Globus pallidus (tissue), 1 donor: ENCODE measurements around the gene MED26.

Experiments
- DNase-seq: peaks from one replicate; pipeline ENCODE4 v3.0.0-alpha.2; 2015; ENCODE audit warnings: low spot score

Gene MED26

DNA sequence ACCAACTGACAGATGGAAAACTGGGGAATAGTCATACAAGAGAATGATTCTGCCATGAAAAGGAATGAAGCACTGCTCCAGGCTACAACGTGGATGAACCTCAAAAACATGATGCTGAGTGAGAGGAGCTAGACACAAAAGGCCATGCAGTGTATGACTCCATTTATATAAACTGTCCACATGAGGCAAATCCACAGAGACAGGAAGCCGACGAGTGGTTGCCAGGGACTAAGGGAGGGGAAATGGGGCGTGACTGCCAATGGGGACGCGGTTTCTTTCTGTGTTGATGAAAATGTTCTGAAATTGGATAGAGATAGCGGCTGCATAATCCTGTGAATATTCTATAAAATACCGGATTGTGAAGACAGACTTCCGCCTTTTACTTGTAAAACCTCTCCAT, 21.7 kb upstream of the MED26 start:
- no peak for DNase-seq

DNA sequence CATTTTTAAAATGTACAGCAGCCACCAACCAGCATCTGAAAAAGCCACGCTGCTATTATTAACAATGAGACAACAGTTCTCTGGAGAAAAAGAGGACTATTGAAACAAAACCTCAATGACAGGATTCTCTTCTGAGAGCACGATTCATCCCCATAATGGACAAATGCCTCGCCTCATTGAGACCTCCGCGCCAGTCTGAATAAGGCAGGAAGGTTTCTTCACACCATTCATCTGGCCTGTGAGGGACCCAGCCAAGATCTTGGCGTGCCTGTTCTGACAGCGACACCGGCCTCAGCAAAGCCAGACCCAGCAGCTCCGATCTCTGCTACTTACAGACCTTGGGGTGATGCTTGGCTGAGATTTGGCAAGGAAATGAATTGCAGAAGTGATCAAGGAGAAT, 17.1 kb upstream of the MED26 start:
- DNase-seq: peak; percentile 94

DNA sequence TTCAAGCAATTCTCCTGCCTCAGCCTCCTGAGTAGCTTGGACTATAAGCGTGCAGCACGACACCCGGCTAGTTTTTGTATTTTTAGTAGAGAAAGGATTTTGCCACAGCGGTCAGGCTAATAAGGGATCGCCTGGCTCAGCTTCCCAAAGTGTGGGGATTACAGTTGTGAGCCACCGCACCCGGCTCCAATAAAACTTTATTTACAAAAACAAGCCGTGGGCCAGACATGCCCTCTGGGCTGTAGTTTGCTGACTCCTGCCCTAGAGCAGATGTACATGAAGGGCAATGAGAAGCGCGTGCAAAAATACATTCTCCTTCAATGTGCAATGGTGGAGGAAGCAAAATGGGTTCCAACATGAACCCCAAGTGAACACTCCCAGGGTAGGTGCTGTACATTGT, 13.7 kb upstream of the MED26 start:
- no peak for DNase-seq

DNA sequence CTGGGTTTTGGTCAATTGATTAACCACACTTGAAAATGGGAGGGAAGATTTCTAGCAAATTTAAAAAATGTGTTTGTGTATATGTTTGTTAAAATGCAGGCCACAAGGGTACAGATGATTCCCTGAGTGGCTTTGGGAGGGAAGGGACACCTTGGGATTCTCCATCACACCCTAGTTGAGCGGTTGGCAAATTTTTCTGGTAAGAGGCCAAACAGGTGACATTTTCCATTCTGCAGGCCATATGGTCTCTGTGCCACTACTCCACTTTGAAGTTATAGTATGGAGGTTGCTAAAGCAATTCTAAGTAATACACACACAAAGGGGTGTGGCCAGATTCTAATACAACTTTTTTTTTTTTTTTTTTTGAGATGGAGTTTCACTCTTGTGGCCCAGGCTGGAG, 12.9 kb upstream of the MED26 start:
- no peak for DNase-seq

DNA sequence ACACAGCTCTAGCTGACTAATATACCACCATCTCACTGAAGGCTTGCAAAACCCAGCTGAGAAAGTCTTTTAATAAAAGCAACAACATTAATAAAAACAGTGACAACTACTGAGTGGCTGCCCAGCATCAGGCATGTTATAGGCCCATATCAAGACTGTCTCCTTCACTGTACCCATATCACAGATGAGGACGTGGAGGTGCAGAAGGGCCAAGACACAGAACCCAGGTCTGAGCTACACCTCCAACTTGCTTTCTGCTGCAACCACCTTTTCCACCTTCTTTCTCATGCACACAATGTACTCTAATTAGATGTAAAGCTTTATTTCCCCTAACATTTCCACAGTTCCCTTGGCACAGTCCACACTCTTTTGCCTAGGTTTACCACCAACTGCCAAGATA, 10.7 kb upstream of the MED26 start:
- DNase-seq: no peak

DNA sequence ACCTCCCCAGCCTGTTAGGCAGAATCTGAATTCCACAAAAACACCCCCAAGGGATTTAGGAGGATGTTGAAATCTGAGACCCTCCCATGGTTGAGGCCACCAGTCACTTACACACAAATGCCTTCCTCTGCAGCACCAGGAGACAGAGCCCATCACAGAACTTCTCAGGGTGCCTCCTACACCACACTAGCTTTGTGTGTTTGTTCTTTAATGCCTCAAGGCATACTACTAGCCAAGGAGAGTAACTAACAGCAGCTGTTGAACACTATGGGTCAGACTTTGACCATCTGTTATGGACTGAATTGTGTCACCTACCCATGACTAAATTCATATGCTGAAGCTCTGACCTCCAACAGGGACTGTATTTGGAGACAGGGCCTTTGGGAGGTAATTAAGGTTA, 9.5 kb upstream of the MED26 start:
- no peak for DNase-seq

DNA sequence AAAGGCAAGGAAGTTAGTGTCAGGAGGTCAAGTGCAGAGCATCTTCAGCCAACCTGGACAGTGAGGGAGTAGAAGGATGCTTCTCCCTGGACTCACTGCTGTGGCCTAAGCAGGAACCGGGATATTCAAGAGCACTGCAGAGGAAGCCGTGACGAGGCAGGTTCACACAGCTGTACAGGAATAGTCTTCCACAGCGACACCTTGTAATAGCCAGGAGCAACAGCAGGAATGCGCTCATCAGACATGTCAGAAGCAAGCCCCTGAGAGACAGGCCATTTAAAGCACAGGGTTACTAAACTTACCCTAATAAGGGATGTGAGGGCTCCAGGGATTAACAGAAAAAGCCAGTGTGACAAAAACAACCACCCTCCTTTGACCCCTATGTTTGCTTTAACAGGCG, 3.5 kb upstream of the MED26 start:
- DNase-seq: no peak

DNA sequence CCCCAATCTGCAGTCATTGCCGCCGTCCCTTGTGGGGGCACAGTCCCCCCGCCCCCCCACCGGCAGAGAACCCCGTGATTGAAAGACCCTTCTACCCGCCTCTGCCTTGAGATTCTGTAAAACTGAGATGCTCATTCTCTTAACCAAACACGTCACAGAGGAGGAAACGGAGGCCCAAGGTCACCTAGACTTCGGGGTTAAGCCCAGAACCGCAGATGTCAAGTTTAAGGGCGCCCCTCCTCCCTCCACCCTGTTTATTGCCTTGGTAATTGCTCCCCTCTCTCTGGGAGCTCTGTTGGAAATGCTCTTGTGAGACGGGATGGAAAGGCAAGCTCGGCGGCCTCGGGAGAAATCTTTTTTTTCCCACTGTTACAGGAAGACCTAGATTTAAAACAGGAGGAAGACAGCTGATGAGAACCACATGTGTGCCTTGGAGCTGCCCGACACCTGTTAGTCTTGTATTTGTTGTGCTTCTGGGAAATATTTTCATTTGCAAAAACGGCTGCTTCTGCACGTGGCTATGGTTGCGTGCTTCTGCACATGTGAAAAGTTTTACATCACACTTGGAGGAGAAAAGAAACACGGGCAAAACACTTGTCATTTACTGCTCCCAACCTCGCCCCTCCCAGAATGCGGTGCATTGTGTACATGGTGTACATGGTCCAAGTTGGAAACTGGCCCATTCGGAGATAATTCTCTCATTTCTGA, 1.1 kb upstream of the MED26 start:
- DNase-seq: no peak

DNA sequence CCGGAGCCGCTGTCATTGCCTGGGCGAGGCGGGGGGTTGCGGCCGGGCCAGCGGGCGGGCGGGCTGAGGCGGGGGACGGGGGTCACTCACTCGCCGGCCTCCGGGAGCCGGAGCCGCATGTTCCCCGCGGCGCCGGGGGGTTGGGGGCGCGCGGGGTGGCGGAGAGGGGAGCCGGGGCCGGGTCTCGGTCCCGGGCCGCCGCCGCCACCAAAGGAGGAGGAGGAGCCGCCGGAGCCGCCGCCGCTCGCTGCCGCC, 149 bp downstream of the MED26 start:
- DNase-seq: no peak

DNA sequence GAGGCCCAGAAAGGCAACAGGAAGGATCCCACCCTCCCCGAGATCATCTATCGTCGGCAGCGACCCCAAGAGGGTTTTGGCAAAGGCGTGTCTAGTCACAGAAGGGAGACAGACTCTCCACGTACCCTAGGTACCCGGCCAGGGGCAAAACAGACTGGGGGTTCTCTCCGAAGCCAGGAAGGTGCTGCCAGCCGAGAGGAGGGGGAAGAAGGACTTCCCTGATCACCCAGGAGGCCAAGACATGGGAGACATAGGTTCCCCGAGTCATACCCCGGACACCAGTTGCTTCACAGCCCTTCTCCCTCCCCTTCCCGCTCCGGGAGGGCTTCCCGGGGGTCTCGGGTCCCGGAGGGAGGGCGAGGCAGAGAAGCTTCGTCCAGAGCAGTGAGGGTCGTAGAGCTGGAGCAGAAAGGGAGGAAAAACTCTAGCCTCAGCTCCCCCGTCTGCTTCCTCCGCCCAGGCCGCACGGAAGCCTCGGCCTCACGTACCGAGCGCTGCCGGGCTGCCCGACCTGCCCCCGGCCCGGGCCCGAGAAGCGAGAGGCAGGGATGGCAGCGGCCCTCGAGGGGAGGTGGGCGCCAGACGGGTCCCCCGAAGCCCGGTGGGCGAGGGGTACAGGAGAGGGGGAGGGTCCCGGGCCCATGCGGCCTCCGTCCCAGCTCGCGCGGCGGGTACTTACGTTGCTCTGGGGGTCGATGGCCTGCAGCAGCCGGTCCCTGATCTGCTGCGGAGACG, 644 bp downstream of the MED26 start:
- DNase-seq: no peak

DNA sequence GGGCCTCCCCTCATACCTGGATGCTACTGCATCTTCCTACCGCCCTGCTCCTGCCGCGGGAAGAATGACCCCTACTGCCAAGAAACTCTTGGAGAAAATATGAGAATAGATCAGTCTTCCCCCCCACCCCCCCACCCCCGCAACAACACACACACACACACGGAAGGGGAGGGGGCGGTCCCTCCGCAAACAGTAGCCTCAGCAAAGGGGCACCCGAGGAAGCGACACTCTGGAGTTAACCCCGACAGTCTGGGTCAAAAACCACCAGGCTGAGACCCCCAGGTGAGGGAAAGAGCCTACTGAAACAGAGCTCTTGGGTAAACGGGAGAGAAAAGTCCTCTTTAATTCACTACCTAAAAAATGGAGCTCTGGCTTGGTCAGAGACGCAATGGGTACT, 1.2 kb downstream of the MED26 start:
- DNase-seq: no peak

DNA sequence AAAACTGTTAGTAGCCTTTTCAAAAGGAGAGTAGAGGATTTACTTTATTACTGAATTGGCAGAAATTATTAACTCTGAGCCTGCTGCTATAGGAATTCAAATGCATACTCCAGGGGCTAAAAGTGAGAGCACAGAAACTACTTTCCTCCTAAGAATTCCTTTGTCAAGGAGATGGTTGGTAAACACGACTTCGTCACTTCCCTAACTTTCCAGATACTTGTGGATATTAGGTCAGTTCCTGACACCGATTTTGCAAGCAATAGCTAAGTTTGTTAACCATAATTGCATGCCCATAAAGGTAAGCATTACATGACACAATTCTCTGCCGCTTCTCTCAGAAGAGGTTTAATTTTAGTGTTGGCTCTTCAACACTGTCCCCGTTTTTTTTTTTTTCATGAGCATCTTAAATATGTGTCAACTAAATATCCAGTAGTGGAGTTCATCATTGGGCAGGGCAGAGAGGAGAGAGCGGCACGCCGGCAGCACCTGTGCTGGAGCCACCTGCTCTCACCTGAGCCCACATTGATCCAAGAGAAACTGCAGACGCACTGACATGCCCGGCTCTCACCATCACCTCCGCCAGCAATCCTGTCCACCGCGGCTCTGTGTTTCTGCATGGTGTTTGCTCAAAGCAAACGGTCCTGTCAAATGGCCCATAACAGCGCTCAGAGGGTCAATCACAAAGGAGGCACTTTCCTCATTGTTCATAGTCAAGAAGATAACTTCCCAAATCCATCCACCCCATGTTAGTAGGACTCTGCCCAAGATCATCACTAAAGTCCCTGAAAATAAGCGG, 2.6 kb downstream of the MED26 start:
- DNase-seq: no peak

DNA sequence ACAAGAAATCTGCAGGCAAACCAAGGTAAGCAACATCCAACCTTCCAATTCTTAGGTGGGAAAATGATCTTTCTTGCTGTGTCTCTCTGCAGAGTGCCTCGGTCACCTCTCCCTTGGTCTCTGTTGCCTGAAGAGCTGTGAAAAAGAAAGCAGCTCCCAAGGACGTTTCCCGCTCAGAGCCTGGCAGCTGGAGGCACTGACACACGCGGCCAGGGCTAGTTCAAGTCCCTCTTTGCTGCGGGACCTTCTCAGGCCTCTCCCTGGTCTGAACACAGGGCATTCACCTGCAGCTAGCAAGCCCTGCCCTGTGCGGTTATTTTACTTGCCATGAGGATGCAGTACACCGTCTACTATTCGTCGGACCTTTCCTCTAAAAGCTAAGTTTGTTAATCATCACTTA, 3.8 kb downstream of the MED26 start:
- no peak for DNase-seq

DNA sequence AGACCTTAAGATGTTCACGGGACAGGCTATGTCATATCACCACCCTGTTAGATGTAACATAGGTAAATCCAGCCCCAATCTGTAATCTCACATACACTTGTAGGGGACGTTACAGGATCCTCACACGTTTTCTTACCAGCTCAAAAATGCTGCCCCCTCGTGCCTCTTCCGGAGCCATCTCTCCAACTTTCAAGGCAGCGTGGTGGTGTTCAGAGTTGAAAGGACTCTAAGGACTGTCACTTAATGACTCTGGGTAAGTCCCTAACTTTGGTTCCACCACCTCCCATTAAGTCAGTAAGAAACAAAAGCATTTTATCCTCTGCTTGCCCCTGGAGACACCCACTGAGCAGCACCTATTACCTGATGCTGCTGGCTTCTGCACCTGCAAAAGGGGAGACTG, 4.4 kb downstream of the MED26 start:
- DNase-seq: no peak

DNA sequence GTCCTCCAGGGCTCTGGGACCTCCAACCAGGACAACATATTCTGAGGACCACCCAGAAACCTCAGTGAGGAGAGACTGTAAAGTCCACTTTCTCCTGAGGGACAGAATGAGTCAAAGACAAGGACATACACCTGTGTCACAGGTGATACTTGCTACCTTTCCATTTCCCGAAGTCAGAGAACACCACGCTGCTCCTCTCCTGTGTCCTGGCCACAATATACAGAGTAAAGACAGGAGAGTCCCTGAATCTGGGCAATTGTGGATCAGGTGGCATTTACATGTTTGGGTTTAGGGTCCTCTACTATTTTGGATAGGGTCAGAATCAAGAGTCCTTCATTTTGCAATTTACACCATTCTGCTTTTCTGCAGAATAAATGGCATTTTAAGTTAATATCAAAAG, 4.9 kb downstream of the MED26 start:
- DNase-seq: no peak

DNA sequence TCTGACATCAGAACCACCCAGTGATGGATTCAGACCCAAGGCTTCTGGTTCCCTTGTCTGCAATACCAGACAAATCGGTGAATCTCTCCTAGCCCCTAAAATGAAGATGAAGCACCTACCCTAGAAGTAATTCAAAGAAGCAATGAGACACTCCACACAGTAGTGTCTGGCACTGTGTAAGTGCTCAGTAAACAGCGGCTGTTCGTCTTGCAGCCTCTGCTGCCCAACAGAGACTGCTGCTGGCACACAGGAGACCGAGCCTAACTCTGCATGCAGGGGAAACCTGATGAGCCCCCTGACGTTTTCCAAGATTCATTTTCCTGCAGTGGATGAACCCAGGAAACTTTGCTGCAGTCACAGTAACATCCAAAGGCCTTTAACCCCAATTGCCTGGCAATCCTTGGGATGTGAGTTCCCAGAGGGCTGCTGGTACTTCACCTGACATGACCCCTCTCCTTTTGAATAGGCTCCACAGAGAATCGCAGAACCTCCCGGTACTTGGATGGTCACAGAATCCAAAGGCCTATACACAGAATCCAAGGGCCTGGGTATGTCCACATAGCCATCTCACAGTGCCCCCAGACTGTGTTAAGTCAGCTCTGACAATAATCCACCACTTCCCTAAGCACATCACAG, 6.7 kb downstream of the MED26 start:
- no peak for DNase-seq

DNA sequence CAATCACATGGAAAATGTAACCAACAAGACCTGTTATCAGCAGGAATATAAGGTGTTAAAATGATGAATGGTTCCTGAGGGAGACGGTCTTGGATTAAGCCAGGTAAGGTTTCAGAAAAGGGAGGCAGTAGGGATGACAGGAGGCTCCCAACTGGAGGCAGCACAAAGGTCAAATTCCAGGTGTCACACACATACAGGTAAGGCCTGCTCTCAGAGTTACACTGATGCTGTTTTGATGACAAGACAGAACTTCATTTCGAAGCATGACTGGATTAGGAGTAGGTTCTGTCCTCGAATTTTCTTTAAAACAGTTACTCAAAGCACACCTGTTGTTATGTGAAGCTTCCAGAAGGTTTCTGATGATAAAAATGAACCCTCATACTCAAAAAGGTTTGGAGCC, 7.4 kb downstream of the MED26 start:
- no peak for DNase-seq

DNA sequence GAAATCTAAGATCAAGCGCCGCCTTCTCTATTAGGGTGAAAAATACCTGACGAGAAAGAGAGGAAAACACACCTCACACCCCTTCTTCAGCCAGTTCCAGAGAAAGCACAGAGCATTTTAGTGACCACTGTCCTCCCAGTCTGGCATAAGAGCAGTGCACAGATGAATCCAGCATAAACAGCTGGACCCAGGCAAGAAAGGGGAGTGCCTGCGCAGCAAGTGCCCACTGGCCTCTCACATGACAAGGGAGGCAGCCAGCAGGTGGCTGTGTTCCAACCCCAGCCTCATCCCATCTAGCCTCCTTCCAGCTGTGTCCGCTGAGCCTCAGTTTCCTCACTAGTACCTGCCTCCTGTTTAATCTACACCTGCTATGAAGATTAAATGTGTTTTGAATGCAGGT, 8.0 kb downstream of the MED26 start:
- no peak for DNase-seq

DNA sequence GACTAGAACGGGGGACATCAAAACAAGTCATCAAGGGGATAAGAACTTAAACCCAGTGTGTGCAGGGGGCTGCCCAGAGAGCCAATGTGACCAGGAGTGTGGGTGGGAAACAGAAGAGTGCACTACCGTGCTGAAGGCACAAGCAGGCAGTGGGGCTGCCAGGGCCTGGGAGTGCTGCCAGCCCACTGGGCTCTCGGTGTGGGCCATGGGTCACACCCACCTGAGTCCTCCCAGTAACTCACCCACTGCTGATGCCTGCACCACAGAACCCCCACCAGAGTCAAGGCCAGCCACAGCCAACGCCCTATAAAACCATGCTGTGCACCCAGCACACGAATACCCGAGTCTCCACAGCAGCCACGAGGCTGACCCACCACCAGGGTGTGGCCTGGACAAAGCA, 8.5 kb downstream of the MED26 start:
- DNase-seq: no peak

DNA sequence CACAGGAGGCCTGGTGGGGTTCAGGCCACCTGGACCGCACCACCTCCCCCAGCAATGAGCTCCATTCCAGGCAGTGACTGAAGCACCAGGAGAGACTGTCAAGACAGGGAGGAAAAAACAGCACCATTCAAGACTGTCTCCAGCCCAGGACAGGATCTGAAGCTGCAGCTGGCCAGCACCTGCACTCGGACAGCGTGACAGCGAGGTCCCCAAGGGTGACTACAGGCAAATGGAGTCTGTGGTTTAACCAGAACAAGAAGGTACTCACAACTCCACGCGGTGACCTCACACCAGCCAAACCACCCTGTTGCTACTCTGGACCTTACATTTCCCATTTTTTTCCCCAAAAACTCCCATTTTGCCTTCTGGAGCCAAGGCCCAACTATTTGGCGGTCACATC, 9.8 kb downstream of the MED26 start:
- DNase-seq: no peak

DNA sequence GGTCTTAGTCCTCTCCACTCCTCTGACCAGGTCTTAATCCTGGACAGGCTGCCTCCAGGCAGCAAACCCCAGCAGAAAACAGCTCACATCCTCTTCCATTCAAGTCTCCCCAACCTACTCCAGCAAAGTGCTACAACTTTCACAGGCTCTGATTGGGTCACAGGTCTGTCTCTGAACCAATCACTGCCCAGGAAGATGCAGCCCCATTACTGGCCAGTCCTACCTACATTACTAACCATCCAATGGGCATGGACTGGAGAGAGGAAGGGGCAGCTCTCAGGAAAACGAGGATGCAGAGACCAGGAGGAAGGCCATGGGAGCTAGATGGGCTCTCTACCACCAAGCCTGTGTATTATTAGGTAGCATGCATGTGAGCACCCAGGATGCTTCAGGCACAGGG, 12.2 kb downstream of the MED26 start:
- no peak for DNase-seq

DNA sequence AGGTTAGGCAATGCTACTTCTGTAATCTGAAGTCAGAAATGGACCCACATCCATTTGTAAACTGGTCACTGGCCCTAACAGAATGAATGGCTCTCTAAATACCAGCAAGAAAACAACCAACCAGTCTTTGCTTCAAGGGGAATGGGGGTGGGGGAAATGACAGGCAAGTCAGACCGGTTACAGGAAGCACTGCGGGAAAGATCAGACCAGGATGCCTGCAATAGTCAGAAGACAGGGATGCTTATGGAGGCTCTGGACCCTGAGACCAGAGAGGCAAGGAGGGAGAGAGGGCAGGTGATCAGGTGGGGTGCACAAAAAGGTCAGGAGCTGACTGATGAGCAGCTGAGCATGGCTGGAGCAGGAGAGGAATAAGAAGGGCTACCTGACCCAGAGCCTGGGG, 13.1 kb downstream of the MED26 start:
- DNase-seq: no peak

DNA sequence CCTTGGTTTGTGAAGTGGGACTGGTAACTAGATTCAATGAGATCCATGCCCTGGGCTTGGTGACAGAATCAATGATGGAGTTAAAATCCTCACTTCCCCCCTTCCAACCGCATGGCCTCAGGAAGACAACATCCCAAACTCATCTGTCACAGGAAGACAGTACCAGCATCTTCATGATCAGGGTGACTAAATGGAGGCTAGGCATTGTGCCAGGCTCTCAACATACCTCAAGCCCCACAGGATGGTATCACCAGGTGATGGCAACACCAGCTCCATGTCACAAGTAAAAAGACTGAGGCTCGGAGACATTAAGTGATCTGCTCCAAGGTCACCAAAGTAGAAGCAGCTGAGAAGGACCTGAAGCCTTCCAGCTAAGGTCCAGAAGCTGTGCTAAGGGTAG, 14.2 kb downstream of the MED26 start:
- DNase-seq: no peak
